Neutrophil (primary cell): ENCODE measurements around the gene DCN.

Source experiments
- H3K27ac ChIP-seq: fragments of 200-600 bp; sonication (generic); 2 replicates; pipeline ENCODE4 v1.5.1; 2016; ENCODE audit warnings: mild to moderate bottlenecking, moderate library complexity
- H3K27me3 ChIP-seq: fragments of 200-600 bp; sonication (generic); 2 replicates; pipeline ENCODE4 v1.6.0; 2016; ENCODE audit warnings: mild to moderate bottlenecking
- H3K36me3 ChIP-seq: fragments of 200-600 bp; sonication (generic); 2 replicates; pipeline ENCODE4 v1.5.1; 2017
- H3K4me1 ChIP-seq, 2 experiments: fragments of 200-600 bp in 1 of 2; sonication (generic) in 1 of 2; 1 replicate in 1 of 2; 2 replicates in 1 of 2; pipeline versions ENCODE4 v1.5.1 to v1.6.1; 2013 to 2016; ENCODE audit warnings: low read depth in 1 of 2, low read length in 1 of 2, mild to moderate bottlenecking in 1 of 2, moderate library complexity in 1 of 2; ENCODE audit not compliant: control insufficient read depth in 1 of 2, insufficient read depth in 1 of 2
- H3K4me3 ChIP-seq, 2 experiments: fragments of 200-600 bp in 1 of 2; sonication (generic) in 1 of 2; 1 replicate in 1 of 2; 2 replicates in 1 of 2; pipeline ENCODE4 v1.5.1; 2013 to 2016; ENCODE audit warnings: low read depth in 1 of 2, low read length in 1 of 2, mild to moderate bottlenecking in 1 of 2, moderate library complexity in 1 of 2
- H3K9me3 ChIP-seq: fragments of 200-600 bp; sonication (generic); 2 replicates; pipeline ENCODE4 v1.5.1; 2016
- CTCF ChIP-seq: fragments of 200-600 bp; sonication (generic); IDR thresholded peaks from 2 replicates; pipeline ENCODE4 v1.5.1; 2016; ENCODE audit warnings: antibody characterized with exemption

DCN gene

DNA sequence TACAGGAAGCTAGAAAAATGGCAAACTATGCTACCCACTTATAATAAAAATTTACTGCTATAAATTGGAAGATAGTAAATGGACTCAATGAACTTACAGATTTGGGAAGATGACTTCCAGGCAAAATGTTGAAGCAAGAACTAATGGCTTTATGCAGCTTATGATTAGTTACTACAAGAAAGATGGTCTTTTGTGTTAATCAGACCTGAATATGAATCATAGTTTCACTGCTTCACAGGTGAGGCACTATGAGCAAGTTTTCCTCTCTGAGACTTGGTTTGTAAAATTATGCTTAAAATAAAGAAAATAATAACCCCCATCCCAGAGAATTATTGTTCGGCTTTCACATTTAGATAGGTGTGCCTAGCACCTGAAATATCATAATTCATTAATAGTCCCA lies 19.8 kb upstream of the DCN start:
- no peaks in the 10 kb centered on the region for H3K36me3 ChIP-seq
- H3K4me1 ChIP-seq: no peaks in the 10 kb centered on the region
- no peaks in the 10 kb centered on the region for H3K9me3 ChIP-seq
- no peak overlapping the region for H3K4me3 ChIP-seq
- TF ChIP-seq CTCF: no peak
- no peaks in the 10 kb centered on the region for H3K27me3 ChIP-seq
- no peak overlapping the region for H3K27ac ChIP-seq

- Histone ChIP-seq H3K9me3 (no peaks in the 10 kb centered on the region), H3K27ac (no peak overlapping the region), H3K36me3 (no peaks in the 10 kb centered on the region), H3K27me3 (no peaks in the 10 kb centered on the region), H3K4me1 (no peaks in the 10 kb centered on the region), H3K4me3 (no peak overlapping the region)
- no peak for TF ChIP-seq CTCF
Measured at GRCh38 chr12:91196436-91196835, 13.8 kb upstream of the DCN start.

DNA sequence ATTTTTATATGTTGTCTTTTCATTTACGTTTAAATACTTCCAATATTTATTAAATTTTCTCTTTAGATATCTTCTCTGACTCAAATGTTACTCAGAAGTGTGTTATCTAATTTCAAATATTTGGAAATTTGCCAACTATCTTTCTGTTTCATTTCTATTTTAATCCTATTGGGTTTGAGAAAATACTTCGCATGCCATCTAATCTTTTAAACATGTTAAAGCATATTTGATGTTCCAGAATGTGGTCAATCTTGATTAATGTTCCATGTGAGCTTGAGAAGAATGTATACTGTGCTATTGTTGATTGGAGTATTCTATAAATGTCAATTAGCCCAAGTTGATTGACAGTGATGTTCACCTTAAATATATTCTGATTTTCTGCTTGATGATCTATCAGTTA lies 11.9 kb upstream of the DCN start:
- TF ChIP-seq CTCF: no peak
- H3K27ac ChIP-seq: no peak overlapping the region
- H3K4me1 ChIP-seq: no peaks in the 10 kb centered on the region
- H3K4me3 ChIP-seq: no peak overlapping the region
- no peaks in the 10 kb centered on the region for H3K36me3 ChIP-seq
- H3K27me3 ChIP-seq: no peaks in the 10 kb centered on the region
- no peaks in the 10 kb centered on the region for H3K9me3 ChIP-seq

DNA sequence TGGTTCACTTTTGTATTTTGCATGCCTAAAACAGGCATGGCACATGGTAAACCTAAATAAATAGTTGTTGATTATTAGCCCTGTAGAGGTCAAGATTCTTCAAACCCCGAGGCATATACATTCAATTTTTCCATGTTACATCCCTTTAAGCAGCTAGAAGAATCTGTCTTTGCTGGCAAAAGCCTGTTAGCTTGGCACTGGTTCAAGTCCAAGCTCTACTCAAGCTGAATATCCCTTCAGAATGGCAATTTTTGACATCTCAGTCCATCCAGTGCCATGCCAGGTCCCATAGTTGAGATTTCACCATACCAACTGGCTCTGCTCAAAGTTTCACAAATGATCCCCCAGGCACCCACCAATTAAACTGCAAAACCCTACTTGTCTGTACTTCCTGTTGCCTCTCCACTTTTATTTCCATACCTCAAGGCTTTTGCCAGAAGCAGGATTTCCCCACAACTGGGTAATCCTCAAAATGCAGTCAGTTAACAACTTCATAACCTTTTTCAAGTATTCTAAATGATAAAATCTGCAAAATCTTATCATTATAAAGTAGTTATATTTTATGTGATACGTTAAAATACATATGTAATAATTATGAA lies 9.0 kb upstream of the DCN start:
- no peaks in the 10 kb centered on the region for H3K27me3 ChIP-seq
- no peaks in the 10 kb centered on the region for H3K4me1 ChIP-seq
- no peaks in the 10 kb centered on the region for H3K36me3 ChIP-seq
- H3K9me3 ChIP-seq: no peaks in the 10 kb centered on the region
- TF ChIP-seq CTCF: no peak
- no peak overlapping the region for H3K27ac ChIP-seq
- H3K4me3 ChIP-seq: no peak overlapping the region

GRCh38 chr12:91189516-91189915 lies 6.9 kb upstream of the DCN start:
- Histone ChIP-seq H3K9me3 (no peaks in the 10 kb centered on the region), H3K4me1 (no peaks in the 10 kb centered on the region), H3K27me3 (no peaks in the 10 kb centered on the region), H3K4me3 (no peak overlapping the region), H3K36me3 (no peaks in the 10 kb centered on the region), H3K27ac (no peak overlapping the region)
- no peak for TF ChIP-seq CTCF

DNA sequence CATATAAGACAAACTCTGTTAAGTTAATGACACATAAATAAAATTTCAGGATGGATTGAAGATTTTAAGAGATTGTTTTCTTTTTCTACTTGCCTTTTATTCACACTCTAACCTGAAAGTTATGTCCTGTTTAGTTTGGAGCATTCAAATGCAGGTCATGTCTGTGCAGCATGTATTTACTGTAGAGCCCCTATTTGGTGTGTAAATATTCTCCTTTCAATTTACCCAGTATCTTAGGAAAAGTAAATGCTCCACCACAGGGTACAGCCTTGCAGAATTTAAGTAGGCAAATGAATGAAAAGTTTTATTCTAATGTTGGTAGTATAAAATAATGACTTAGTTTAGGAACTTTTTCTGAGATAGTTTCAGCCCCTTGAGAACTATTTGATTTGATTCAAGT lies 6.2 kb upstream of the DCN start:
- Histone ChIP-seq H3K4me1 (no peaks in the 10 kb centered on the region), H3K27ac (no peak overlapping the region)
- no peak for TF ChIP-seq CTCF

More for the DNA sequence above, 6.2 kb upstream of the DCN start:
- no peaks in the 10 kb centered on the region for H3K9me3 ChIP-seq
- H3K36me3 ChIP-seq: no peaks in the 10 kb centered on the region
- H3K27me3 ChIP-seq: no peaks in the 10 kb centered on the region
- no peak overlapping the region for H3K4me3 ChIP-seq
